GM18505 (cell line): ENCODE results near the gene ST7L.
"Not testable (repeated sequence)": the region's sequence is repeated elsewhere in the genome, so short reads cannot be mapped to it uniquely, and the experiment has no call there.

Experiments
- ATAC-seq: cut with Tn5 transposase; IDR thresholded peaks from one replicate; pipeline ENCODE4 v1.9.1; 2021; ENCODE audit not compliant: unreplicated experiment
- POLR2A ChIP-seq: IDR thresholded peaks from 4 replicates; pipeline ENCODE4 v1.6.1; 2011; ENCODE audit warnings: borderline replicate concordance; ENCODE audit not compliant: insufficient read depth, insufficient read length; ENCODE audit errors: extremely low read depth

Gene ST7L

GRCh38 chr1:112629256-112629655 lies 10.3 kb upstream of the ST7L start:
- no peak for TF ChIP-seq POLR2A

GRCh38 chr1:112628516-112628915 lies 9.6 kb upstream of the ST7L start:
- no peak for ATAC-seq
- no peak for TF ChIP-seq POLR2A

More at GRCh38 chr1:112629256-112629655, 10.3 kb upstream of the ST7L start:
- no peak for ATAC-seq

- ATAC-seq = no peak
- TF ChIP-seq POLR2A = no peak
These were observed 7.9 kb upstream of the ST7L start for GRCh38 chr1:112626887-112627286.

GRCh38 chr1:112626193-112626592 lies 7.3 kb upstream of the ST7L start:
- TF ChIP-seq POLR2A = no peak
- ATAC-seq = no peak

GRCh38 chr1:112625696-112626095 lies 6.8 kb upstream of the ST7L start:
- TF ChIP-seq POLR2A = no peak
- ATAC-seq = no peak

- not testable (repeated sequence) for ATAC-seq
These were observed 5.6 kb upstream of the ST7L start for GRCh38 chr1:112624493-112624892.

- no peak for TF ChIP-seq POLR2A
- no peak for ATAC-seq
These were observed 1.4 kb upstream of the ST7L start for GRCh38 chr1:112620377-112620695.

- TF ChIP-seq POLR2A = peak; percentile 96
- ATAC-seq = peak; percentile 82
These were observed 806 bp upstream of the ST7L start, which contains the start of gene CAPZA1 for GRCh38 chr1:112619518-112620376. Gene CAPZA1, plus strand, starts transcription at chr1:112619832. Its CDS starts 13 bp downstream, at chr1:112619845.

DNA sequence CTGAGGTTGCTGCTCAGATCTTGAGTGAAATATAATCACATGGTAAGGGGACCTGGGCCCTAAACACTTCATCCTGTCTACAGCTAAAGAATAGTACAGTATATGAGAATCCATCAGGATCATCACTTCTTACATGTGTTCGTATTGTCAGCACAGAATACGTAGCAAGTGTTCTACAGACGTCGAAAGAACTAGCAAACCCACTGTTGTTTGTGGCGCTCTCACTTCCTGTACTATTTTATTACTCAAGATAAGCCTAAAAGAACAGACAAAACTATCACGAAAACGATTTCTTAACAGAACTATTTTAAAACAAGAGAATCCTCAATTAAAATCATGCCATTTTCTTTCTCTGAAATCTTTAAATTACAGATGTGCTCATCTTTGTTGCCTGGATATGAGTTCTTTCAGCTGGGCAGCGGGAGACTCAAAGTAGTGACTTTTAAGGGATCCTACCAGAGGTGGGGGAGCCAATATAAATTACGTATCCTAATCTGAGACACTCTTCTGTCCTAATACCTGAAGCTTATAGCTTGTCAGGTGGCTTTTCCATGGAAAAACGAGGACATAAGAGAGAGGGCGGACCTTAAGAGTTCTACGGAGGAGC lies 724 bp downstream of the ST7L start:
- no peak for ATAC-seq
- no peak for TF ChIP-seq POLR2A

- ATAC-seq = no peak
These were observed 4.4 kb downstream of the ST7L start for GRCh38 chr1:112614460-112615065.

DNA sequence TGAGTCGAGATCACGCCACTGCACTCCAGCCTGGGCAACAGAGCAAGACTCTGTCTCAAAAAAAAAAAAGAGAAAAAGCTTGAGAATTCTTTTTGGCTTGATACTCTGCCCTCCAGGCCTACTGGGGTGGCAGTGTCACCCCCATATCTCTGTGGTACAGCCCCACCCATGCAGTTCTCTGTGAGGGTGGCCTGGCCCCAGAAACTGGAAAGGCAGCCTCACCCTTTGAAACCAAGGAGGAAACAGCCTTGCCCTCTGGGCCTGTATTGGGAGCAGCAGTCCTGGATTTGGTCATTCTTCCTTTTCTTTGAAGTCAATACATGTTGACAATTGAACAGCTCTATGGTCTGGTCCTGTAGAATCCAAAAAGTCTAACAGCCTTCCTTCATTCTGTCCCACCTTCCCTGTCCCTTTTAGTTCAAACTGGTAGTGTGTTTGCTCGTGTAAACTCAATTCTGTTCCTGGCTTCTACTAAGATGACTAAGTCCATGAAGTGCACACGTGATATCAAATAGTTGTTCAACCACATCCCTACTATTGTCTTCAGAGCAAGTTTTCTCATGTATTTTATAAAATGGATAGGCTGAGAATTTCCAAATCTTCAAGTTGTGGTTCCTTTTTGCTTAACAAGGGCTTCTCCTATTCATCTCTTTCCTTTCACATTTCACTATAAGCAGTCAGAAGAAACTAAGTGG lies 13.2 kb downstream of the ST7L start:
- ATAC-seq = no peak
- no peak for TF ChIP-seq POLR2A

More at GRCh38 chr1:112614460-112615065, 4.4 kb downstream of the ST7L start:
- no peak for TF ChIP-seq POLR2A

DNA sequence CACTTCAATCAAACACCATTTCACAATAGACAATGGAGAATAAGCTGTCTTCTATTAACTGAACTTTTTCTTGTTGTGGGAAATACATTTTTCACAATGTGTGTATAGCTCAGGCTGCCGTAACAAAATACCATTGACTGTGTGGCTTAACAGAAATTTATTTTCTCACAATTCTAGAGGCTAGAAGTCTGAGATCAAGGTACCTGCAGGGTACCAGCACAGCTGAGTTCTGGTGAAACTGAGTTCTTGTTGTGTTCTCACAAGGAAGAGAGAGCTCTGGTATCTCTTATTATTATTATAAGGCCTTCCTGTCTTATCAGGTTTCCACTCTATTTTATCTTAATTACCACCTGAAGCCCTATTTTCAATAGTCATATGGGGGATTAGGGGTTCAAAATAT lies 15.4 kb downstream of the ST7L start:
- no peak for TF ChIP-seq POLR2A
- ATAC-seq = no peak

GRCh38 chr1:112603012-112603411 lies 15.9 kb downstream of the ST7L start:
- TF ChIP-seq POLR2A = no peak
- ATAC-seq = no peak
